ENCODE measurements around the gene RNF157.

Gene RNF157

DNA sequence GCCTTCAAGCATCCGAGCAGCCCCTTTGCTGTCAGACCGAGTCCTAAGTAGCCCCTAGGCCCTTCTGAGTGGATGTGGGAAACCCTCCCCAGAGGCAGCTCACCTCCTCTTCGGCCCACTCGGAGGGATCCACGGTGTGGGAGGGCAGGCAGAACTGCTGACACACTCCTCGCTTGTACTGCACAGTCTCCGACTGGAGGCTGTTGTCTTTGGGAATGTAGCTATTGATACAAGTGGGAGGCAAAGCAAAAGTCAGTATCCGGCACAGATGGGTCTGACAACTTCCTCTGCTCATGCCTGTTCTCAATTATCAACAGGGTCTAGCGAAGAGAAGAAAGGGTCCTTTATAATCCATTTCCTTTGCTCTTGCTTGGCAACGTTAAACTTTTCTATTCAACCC is 73.4 kb downstream of the RNF157 start:
- no peak overlapping the region for H3K4me3 ChIP-seq (ENCODE audit: low read length)
- no CpG with 5 or more reads among the region's 10 CpGs for WGBS (ENCODE audit: insufficient coverage, insufficient read length)
- H3K9me3 ChIP-seq (ENCODE audit: control insufficient read depth, insufficient read depth, low read length): no peaks in the 10 kb centered on the region
- DNase-seq (ENCODE audit: low read depth, low spot score): no peak
- no peaks in the 10 kb centered on the region; the same call in 1 of the 2 replicates for H3K36me3 ChIP-seq (ENCODE audit: control insufficient read depth, insufficient read depth, low read length)
- H3K27me3 ChIP-seq (ENCODE audit: control insufficient read depth, insufficient read depth, low read length): no peaks in the 10 kb centered on the region
- H3K27ac ChIP-seq (ENCODE audit: low read length): no peak overlapping the region
- H3K4me1 ChIP-seq (ENCODE audit: control insufficient read depth, insufficient read depth, low read length): peaks cover 4% of the 10 kb centered on the region

DNA sequence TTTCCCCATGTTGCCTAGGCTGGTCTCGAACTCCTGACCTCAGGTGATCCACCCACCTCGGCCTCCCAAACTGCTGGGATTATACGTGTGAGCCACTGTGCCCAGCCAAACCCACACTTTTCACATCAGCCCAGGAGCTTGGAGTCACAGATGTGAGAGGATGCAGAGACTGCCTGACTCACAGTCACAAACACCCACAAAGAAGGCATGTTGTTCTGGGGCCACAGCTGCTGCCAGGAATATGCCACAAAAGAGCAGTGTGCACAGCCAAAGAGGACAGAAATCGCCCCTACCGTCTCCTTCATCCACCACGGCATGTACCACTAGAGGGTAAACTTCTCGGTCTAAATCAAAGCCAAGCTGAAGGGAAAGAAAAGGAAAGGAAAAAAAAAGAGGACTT is 74.1 kb downstream of the RNF157 start:
- peaks cover 4% of the 10 kb centered on the region for H3K4me1 ChIP-seq (ENCODE audit: control insufficient read depth, insufficient read depth, low read length)
- H3K9me3 ChIP-seq (ENCODE audit: control insufficient read depth, insufficient read depth, low read length): no peaks in the 10 kb centered on the region
- H3K27me3 ChIP-seq (ENCODE audit: control insufficient read depth, insufficient read depth, low read length): no peaks in the 10 kb centered on the region
- H3K27ac ChIP-seq (ENCODE audit: low read length): no peak overlapping the region
- DNase-seq (ENCODE audit: low read depth, low spot score): no peak
- WGBS (ENCODE audit: insufficient coverage, insufficient read length): no CpG with 5 or more reads among the region's 7 CpGs
- H3K4me3 ChIP-seq (ENCODE audit: low read length): no peak overlapping the region
- H3K36me3 ChIP-seq (ENCODE audit: control insufficient read depth, insufficient read depth, low read length): no peaks in the 10 kb centered on the region

DNA sequence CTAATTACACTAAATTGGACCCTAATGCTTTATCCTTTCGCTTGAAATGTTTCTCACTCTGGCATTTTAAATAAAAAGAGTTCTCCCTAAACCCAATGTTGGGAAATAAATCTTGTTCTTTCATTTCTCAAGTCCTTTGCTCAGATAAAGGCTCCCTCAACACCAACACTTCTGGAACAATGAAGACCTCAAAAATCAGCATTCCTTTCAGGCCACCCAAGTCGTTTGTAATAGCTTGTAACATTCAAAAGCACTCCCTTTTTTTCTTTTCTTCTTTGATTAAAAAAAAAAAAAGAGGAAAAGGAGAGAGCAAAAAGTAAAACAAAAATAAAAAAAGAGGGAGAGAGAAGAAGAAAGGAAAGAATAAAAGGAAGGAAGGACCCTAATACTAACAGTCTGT is 76.0 kb downstream of the RNF157 start:
- Histone ChIP-seq H3K4me1 (ENCODE audit: control insufficient read depth, insufficient read depth, low read length) (peaks cover 4% of the 10 kb centered on the region), H3K27ac (ENCODE audit: low read length) (no peak overlapping the region), H3K9me3 (ENCODE audit: control insufficient read depth, insufficient read depth, low read length) (no peaks in the 10 kb centered on the region), H3K4me3 (ENCODE audit: low read length) (no peak overlapping the region), H3K36me3 (ENCODE audit: control insufficient read depth, insufficient read depth, low read length) (no peaks in the 10 kb centered on the region), H3K27me3 (ENCODE audit: control insufficient read depth, insufficient read depth, low read length) (no peaks in the 10 kb centered on the region)
- DNase-seq (ENCODE audit: low read depth, low spot score): no peak
- no CpG with 5 or more reads among the region's 2 CpGs for WGBS (ENCODE audit: insufficient coverage, insufficient read length)

DNA sequence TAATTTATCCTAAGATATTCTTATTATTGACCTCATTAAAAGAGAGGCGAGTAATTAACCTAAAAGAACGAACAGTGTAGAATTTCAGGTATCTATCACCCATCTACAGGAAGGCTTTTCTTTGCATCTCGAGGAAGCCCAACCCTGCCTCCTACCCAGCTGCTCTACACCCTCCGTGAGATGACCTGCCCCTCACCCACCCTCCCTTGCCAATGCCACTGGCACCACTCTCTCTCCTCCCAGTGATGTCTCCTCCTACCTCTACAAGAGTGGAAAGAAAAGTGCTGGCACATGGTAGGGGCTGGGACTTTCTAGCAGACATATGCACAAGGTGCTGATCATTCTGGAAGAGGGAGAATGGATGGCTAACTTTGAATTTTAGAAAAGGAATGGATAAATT is 76.4 kb downstream of the RNF157 start:
- Histone ChIP-seq H3K36me3 (ENCODE audit: control insufficient read depth, insufficient read depth, low read length) (no peaks in the 10 kb centered on the region), H3K9me3 (ENCODE audit: control insufficient read depth, insufficient read depth, low read length) (no peaks in the 10 kb centered on the region), H3K4me3 (ENCODE audit: low read length) (no peak overlapping the region), H3K27me3 (ENCODE audit: control insufficient read depth, insufficient read depth, low read length) (no peaks in the 10 kb centered on the region), H3K4me1 (ENCODE audit: control insufficient read depth, insufficient read depth, low read length) (peaks cover 4% of the 10 kb centered on the region), H3K27ac (ENCODE audit: low read length) (no peak overlapping the region)
- DNase-seq (ENCODE audit: low read depth, low spot score): no peak
- WGBS (ENCODE audit: insufficient coverage, insufficient read length): no CpG with 5 or more reads among the region's 4 CpGs

DNA sequence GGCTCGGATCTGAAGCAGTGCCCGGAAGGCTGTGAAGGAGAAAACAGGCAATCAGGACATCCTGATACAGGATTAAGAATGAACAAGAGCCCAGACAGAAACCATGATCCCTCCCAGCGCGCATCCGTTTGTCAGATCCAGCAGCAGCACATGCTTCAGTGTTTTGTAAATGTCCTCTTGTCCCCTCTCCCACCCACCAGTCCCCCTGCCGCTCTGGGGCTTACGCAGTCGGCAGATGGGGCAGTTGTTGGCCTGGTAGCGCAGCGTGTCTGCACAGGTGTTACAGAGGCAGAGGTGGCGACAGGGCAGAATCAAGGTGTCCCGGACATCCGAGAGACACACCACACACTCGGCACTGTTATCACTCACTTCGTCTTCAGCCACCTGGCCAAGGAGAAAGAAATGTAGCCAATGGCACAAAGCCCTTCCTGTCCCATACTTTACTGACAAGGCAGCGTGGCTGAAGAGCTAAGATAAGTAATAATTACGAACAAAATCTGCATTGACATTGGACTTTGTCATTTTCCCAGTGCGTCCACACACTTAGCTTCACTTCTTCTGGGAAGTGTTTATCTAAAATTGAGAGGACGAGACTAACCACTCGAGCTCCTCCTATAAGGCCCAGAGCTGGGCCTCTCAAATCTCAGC is 78.5 kb downstream of the RNF157 start:
- H3K4me3 ChIP-seq (ENCODE audit: low read length): no peak overlapping the region
- WGBS (ENCODE audit: insufficient coverage, insufficient read length): no CpG with 5 or more reads among the region's 20 CpGs
- H3K27me3 ChIP-seq (ENCODE audit: control insufficient read depth, insufficient read depth, low read length): no peaks in the 10 kb centered on the region
- H3K27ac ChIP-seq (ENCODE audit: low read length): no peak overlapping the region
- H3K9me3 ChIP-seq (ENCODE audit: control insufficient read depth, insufficient read depth, low read length): no peaks in the 10 kb centered on the region
- no peaks in the 10 kb centered on the region for H3K36me3 ChIP-seq (ENCODE audit: control insufficient read depth, insufficient read depth, low read length)
- no peak for DNase-seq (ENCODE audit: low read depth, low spot score)
- peaks cover 4% of the 10 kb centered on the region for H3K4me1 ChIP-seq (ENCODE audit: control insufficient read depth, insufficient read depth, low read length)

DNA sequence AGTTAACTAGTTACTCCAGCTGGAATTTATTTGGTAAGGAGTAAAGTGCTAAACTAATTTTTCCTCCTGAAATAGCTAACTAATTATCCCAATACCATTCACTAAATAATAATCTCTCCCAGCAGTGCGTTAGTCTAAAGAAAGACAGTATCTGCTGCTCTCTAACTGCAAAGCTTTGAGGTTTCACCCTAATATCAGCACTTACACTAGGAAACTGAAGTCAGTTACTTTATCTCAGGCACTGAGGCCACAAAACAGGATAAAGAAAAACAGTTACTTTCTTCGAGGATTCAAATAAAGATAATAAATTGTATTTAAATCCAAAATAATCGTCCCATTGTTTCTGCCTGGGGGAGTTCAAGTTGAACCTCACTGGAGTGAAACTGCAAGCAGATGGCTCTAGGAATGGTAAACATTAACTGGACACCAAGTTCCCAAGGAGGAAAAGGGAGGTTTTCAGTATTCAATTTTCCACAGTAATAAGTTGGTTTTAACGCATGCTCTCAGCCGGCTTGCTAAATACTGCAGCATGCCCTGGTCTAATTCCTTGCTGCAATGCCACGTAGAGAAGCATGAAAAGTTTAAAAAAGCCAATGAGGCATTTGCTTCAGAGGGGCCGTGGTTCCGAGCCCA is 79.3 kb downstream of the RNF157 start:
- H3K36me3 ChIP-seq (ENCODE audit: control insufficient read depth, insufficient read depth, low read length): no peaks in the 10 kb centered on the region
- DNase-seq (ENCODE audit: low read depth, low spot score): no peak
- H3K27ac ChIP-seq (ENCODE audit: low read length): no peak overlapping the region
- H3K4me3 ChIP-seq (ENCODE audit: low read length): no peak overlapping the region
- H3K4me1 ChIP-seq (ENCODE audit: control insufficient read depth, insufficient read depth, low read length): peaks cover 4% of the 10 kb centered on the region
- no peaks in the 10 kb centered on the region for H3K27me3 ChIP-seq (ENCODE audit: control insufficient read depth, insufficient read depth, low read length)
- no peaks in the 10 kb centered on the region for H3K9me3 ChIP-seq (ENCODE audit: control insufficient read depth, insufficient read depth, low read length)
- WGBS (ENCODE audit: insufficient coverage, insufficient read length): no CpG with 5 or more reads among the region's 8 CpGs

DNA sequence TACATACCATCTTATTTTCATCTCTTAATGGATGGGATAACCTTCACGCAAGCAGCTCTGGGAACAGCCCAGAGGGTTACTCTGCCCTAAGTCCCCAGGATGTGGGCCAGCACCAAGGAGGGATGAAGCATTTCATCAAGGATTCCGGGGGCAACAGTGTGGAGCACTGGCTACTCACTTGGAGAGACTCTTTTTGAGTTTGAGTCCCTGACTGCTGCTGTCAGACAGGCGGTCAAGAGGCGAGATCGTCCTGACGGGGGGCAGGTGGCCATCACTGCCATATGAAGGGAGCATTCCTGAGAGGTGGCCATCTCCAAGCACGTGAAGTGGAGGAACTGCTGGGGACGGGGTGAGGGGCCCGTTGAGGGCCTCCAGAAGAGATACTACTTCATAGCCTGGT is 81.1 kb downstream of the RNF157 start:
- Histone ChIP-seq H3K4me3 (ENCODE audit: low read length) (no peak overlapping the region), H3K36me3 (ENCODE audit: control insufficient read depth, insufficient read depth, low read length) (no peaks in the 10 kb centered on the region), H3K9me3 (ENCODE audit: control insufficient read depth, insufficient read depth, low read length) (no peaks in the 10 kb centered on the region), H3K27me3 (ENCODE audit: control insufficient read depth, insufficient read depth, low read length) (no peaks in the 10 kb centered on the region), H3K27ac (ENCODE audit: low read length) (no peak overlapping the region), H3K4me1 (ENCODE audit: control insufficient read depth, insufficient read depth, low read length) (peaks cover 4% of the 10 kb centered on the region)
- no CpG with 5 or more reads among the region's 9 CpGs for WGBS (ENCODE audit: insufficient coverage, insufficient read length)
- no peak for DNase-seq (ENCODE audit: low read depth, low spot score)

DNA sequence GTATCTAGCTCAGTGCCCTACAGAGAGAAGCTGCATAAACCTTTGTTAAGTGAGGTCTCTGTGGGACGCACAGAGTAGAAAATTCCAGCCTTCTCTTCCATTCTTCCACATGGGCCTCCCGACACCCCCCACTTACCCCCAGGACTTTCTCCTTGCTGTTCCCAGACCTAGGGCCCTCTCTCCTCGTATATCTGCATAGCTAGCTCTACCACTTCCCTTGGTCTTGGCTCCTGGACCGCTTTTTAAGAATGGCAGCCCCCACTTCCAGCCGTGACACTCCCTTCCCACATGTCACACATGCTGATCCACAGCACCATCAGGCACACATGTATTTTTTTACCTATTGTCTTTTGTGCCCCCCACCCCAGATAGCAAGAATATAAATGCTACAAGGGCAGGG is 82.5 kb downstream of the RNF157 start:
- Histone ChIP-seq H3K4me3 (ENCODE audit: low read length) (no peak overlapping the region), H3K27me3 (ENCODE audit: control insufficient read depth, insufficient read depth, low read length) (no peaks in the 10 kb centered on the region), H3K4me1 (ENCODE audit: control insufficient read depth, insufficient read depth, low read length) (no peaks in the 10 kb centered on the region), H3K27ac (ENCODE audit: low read length) (no peak overlapping the region), H3K36me3 (ENCODE audit: control insufficient read depth, insufficient read depth, low read length) (no peaks in the 10 kb centered on the region), H3K9me3 (ENCODE audit: control insufficient read depth, insufficient read depth, low read length) (no peaks in the 10 kb centered on the region)
- DNase-seq (ENCODE audit: low read depth, low spot score): no peak
- no CpG with 5 or more reads among the region's 5 CpGs for WGBS (ENCODE audit: insufficient coverage, insufficient read length)

DNA sequence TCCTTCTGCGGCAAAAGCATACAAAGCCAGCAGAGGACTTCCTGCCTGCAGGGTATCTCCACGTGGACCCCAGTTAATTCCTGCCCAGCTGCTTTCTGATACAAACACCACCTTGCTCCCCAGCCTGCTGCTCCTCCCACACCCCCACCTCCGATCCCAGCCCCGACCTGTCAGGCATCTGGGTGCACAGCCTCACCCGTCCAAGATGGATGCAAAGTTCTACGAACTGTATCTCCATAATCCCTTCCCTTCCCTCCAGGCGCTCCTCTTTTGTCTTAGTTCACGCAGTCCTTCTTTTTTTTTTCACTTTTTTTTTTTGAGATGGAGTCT is 83.7 kb downstream of the RNF157 start:
- no peaks in the 10 kb centered on the region for H3K9me3 ChIP-seq (ENCODE audit: control insufficient read depth, insufficient read depth, low read length)
- no peaks in the 10 kb centered on the region for H3K4me1 ChIP-seq (ENCODE audit: control insufficient read depth, insufficient read depth, low read length)
- DNase-seq (ENCODE audit: low read depth, low spot score): no peak
- no peaks in the 10 kb centered on the region for H3K27me3 ChIP-seq (ENCODE audit: control insufficient read depth, insufficient read depth, low read length)
- H3K36me3 ChIP-seq (ENCODE audit: control insufficient read depth, insufficient read depth, low read length): no peaks in the 10 kb centered on the region
- WGBS (ENCODE audit: insufficient coverage, insufficient read length): no CpG with 5 or more reads among the region's 8 CpGs
- no peak overlapping the region for H3K27ac ChIP-seq (ENCODE audit: low read length)
- H3K4me3 ChIP-seq (ENCODE audit: low read length): no peak overlapping the region

DNA sequence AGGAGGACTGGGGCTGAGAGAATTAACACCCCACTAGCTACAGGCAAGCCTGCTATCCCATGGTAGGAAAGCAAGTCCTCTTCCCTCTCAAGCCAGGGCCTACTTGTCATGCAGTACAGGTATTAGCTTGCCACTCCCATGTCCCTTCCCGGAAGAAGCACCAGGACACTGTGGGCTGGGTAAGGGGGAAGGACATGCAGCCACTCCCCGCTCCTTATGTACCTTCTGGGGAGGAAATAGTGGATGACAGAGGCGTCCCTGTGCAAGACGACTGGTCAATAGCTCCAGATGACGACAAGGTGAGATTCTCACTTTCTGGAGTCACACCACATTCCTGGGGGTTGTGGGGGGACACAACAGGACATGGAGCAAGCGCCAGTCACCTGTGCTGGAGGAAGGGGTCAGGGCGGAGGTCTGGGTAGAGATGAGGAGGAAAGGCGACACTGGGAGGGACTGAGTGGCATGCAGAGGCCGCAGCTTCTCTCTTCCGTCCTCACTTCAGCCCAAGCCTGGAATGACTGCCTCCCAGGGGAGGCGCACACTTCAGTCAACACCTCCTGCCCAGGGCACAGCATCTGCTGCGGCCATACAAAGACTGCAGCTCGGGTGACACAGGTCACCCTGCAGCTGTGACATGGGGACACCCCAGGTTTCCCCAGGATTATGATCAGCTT is 84.2 kb downstream of the RNF157 start:
- DNase-seq (ENCODE audit: low read depth, low spot score): no peak
- no CpG with 5 or more reads among the region's 13 CpGs for WGBS (ENCODE audit: insufficient coverage, insufficient read length)
- no peaks in the 10 kb centered on the region for H3K36me3 ChIP-seq (ENCODE audit: control insufficient read depth, insufficient read depth, low read length)
- H3K27me3 ChIP-seq (ENCODE audit: control insufficient read depth, insufficient read depth, low read length): no peaks in the 10 kb centered on the region
- no peaks in the 10 kb centered on the region for H3K4me1 ChIP-seq (ENCODE audit: control insufficient read depth, insufficient read depth, low read length)
- H3K27ac ChIP-seq (ENCODE audit: low read length): no peak overlapping the region
- no peak overlapping the region for H3K4me3 ChIP-seq (ENCODE audit: low read length)
- H3K9me3 ChIP-seq (ENCODE audit: control insufficient read depth, insufficient read depth, low read length): no peaks in the 10 kb centered on the region

Measured in iPS DF 6.9 (cell line).